Prostate gland (tissue), 2 donors: ENCODE measurements around the gene RPRD1B.

Experiments used
- CTCF ChIP-seq, 4 experiments: fragments of 200-600 bp in 2 of 4; fragments of 450-650 bp in 2 of 4; sonication (generic) in 2 of 4; IDR thresholded peaks; 1 replicate in 3 of 4; 2 replicates in 1 of 4; pipeline ENCODE4 v1.5.1; 2016 to 2019; ENCODE audit warnings: antibody characterized with exemption in 4 of 4, mild to moderate bottlenecking in 2 of 4, moderate library complexity in 2 of 4
- POLR2A ChIP-seq: fragments of 450-650 bp; IDR thresholded peaks from one replicate; pipeline ENCODE4 v1.6.1; 2016; ENCODE audit warnings: antibody characterized with exemption, mild to moderate bottlenecking

GRCh38 chr20:38044685-38045084, 11.1 kb downstream of the RPRD1B start:
- TF ChIP-seq CTCF (IDR thresholded peaks at IDR 0.05) (no peak), POLR2A (no peak)
